ENCODE data around the gene CBARP.
"Not testable (repeated sequence)": the region's sequence is repeated elsewhere in the genome, so short reads cannot be mapped to it uniquely, and the experiment has no call there.

The CBARP gene

GRCh38 chr19:1206150-1206863, 31.5 kb downstream of the CBARP start:
- DNase-seq, result no peak

- peak; percentile 99 for DNase-seq
Measured at GRCh38 chr19:1205114-1206099, 32.4 kb downstream of the CBARP start, which contains the start of gene STK11. Gene STK11, plus strand, starts transcription at chr19:1205778. Its CDS starts 1,136 bp downstream, at chr19:1206914.

- DNase-seq, result not testable (repeated sequence)
Measured at GRCh38 chr19:1200614-1201013, 37.2 kb downstream of the CBARP start.

DNA sequence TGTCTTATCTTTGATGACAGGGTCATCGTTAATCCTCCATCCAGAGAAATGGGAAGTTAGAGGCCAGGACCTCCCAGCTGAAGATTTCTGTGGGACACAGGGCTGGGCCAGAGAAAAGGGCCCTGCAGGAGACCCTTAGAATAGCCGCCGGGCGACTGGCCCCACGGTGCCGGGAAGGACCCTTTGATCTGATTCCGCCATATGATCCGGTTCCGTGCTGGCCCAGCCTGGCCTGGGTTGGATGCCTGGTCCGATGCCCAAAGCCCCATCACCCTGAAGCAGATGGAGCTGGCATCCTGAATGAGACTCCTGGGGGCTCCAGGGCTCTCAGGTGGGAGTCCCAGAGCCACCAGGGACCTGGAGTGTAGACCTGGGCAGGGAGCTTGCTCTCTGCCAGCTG, 38.3 kb downstream of the CBARP start:
- DNase-seq, result no peak

- peak; percentile 42 to 55 for DNase-seq
Measured at GRCh38 chr19:1189419-1189818, 48.4 kb downstream of the CBARP start.

- DNase-seq, result no peak
Measured at GRCh38 chr19:1183543-1184172, 54.1 kb downstream of the CBARP start.

- DNase-seq, result no peak
Measured at GRCh38 chr19:1182727-1183126, 55.1 kb downstream of the CBARP start.

DNA sequence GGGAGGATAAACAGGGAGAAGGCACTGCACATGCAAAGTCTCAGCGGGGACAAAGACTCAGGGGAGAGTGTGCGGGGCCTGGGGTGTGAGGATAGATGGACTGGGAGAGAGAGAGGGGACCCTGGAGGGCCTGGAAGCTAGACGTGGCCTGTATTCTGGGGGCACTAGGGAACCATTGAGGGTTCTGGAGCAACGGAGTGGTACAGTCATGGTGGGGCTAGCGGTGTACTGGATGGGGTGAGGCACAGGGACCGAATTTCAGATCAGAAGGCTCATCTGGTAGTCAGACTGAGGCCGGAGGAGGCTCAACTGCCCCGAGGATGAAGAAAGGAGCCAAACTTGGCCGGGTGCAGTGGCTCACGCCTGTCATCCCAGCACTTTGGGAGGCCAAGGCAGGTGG, 55.7 kb downstream of the CBARP start:
- no peak for DNase-seq

DNA sequence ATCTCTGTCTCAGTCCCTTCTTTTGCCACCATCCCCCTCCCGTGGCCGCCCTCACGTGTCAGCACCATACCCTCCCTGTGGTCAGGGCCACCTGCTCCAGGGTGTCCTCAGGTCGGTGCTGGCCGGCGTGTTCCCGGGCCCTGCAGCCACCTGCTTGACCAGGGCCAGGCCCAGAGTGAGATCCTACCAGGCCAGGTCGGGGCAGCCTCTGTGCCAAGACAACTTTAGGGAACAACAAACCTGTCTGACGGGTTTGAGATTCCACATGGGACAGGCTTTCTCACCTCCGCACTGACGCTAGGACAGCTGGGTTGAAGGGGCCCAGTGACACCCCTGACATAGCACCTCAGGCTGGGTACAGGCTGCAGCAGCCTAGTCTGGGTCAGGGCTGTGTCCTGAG, 56.2 kb downstream of the CBARP start:
- no peak for DNase-seq
